GM21367 (cell line): ENCODE measurements around the gene PTPN6.
A peak's percentile ranks its signal among the peaks of the same experiment; 100 is the strongest.

Experiments
- ATAC-seq: cut with Tn5 transposase; IDR thresholded peaks from one replicate; pipeline ENCODE4 v1.9.1; 2021; ENCODE audit not compliant: unreplicated experiment

PTPN6 gene

DNA sequence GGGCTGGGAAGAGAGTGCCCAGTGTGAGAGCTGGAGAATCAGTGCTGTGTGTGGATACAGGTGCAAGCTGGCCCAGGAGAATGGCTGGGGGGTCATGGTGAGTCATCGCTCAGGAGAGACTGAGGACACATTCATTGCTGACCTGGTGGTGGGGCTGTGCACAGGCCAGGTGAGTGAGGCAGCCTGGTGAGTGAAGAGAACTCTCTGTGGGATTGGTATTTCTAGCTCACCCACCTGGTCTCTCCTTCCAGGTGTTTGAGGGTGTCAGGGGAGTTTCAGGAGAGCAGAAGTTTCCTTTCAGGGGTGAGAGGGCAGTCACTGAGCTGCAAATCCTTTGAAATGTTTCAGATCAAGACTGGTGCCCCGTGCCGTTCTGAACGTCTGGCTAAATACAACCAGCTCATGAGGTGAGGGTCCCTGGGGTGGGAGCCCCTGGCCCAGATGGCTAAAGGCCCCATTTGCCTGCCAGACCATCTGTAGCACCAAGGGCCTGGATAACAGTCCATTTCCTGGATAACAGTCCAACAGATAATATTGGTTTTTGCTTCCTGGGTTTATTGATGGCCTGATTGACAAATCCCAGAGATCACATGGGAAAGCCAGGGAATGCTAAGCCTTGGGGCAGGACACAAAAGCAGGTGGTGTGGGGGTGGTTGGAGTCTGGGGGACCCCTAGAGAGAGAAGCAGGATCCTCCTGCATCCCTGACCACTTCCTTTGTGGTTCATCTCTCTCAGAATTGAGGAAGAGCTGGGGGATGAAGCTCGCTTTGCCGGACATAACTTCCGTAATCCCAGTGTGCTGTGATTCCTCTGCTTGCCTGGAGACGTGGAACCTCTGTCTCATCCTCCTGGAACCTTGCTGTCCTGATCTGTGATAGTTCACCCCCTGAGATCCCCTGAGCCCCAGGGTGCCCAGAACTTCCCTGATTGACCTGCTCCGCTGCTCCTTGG is 28.9 kb upstream of the PTPN6 start:
- ATAC-seq: no peak

DNA sequence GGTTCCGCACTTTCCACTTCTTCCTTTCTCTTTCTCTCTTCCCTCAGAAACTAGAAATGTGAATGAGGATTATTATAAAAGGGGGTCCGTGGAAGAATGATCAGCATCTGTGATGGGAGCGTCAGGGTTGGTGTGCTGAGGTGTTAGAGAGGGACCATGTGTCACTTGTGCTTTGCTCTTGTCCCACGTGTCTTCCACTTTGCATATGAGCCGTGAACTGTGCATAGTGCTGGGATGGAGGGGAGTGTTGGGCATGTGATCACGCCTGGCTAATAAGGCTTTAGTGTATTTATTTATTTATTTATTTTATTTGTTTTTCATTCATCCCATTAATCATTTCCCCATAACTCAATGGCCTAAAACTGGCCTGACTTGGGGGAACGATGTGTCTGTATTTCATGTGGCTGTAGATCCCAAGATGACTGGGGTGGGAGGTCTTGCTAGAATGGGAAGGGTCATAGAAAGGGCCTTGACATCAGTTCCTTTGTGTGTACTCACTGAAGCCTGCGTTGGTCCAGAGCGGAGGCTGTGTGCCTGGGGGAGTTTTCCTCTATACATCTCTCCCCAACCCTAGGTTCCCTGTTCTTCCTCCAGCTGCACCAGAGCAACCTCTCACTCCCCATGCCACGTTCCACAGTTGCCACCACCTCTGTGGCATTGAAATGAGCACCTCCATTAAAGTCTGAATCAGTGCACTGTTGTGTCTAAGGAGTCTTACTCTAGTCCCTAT is 28.0 kb upstream of the PTPN6 start:
- ATAC-seq: no peak

DNA sequence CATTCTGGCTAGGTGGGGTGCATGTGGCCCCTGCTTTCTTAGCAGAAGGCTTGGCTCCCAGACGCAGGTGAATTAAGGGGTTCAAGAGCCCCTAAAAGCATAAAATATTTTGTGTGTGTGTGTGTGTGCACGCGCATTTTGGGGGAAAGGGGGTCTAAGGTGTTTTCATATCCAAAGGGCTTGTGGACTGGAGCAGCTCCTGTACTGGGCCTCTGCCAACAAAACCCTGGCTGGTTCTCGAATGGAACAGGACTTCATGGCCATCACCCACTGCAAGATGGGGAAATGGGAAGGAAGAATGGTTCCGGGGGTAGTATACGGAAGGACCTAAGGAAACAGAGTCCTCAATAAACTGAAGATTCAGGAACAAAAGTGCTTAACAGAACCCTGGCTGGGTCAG is 27.3 kb upstream of the PTPN6 start:
- no peak for ATAC-seq

GRCh38 chr12:6925239-6925539 is 26.0 kb upstream of the PTPN6 start:
- no peak for ATAC-seq

GRCh38 chr12:6925540-6926279 is 25.4 kb upstream of the PTPN6 start:
- no peak for ATAC-seq

- no peak for ATAC-seq
These were observed 23.7 kb upstream of the PTPN6 start, which contains the start of gene ATN1 for GRCh38 chr12:6927379-6928021. ATN1 (plus strand) TSS chr12:6927959; CDS start chr12:6934002, 6,043 bp downstream.

- no peak for ATAC-seq
These were observed 23.0 kb upstream of the PTPN6 start for GRCh38 chr12:6928022-6928702.

DNA sequence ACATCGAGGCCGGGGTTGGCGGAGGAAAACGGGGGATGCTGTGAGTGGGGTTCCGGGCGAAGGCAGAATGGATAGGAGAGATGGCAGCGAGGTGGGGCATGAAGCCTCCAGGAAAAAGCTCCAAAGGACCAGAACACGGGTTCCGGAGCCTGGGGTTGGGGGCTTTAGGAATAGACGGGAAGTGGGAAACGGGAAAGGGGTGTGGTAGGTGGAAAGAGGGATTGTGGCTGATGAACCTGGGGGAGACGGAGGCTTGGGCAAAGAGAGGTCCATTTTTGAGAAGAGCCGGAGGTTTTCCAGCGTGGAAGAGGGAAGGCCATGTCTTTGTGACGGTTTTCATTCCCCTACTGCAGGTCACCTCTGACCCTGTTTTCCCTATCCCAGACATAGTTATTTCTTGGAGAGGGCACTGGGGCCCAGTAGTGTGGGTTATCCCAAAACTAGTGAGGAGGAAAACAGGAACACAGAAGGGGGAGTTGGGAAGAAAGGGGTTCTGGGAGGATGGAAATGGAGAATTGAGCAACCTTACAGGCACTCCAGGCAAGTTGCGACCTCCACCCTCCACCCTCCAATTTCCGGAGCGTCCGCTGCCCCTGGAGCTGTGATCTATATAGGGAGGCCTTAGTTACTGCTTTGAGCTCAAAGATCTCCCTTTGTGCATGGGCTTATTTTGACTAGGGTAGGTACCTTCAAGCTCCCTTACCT is 22.3 kb upstream of the PTPN6 start:
- no peak for ATAC-seq

DNA sequence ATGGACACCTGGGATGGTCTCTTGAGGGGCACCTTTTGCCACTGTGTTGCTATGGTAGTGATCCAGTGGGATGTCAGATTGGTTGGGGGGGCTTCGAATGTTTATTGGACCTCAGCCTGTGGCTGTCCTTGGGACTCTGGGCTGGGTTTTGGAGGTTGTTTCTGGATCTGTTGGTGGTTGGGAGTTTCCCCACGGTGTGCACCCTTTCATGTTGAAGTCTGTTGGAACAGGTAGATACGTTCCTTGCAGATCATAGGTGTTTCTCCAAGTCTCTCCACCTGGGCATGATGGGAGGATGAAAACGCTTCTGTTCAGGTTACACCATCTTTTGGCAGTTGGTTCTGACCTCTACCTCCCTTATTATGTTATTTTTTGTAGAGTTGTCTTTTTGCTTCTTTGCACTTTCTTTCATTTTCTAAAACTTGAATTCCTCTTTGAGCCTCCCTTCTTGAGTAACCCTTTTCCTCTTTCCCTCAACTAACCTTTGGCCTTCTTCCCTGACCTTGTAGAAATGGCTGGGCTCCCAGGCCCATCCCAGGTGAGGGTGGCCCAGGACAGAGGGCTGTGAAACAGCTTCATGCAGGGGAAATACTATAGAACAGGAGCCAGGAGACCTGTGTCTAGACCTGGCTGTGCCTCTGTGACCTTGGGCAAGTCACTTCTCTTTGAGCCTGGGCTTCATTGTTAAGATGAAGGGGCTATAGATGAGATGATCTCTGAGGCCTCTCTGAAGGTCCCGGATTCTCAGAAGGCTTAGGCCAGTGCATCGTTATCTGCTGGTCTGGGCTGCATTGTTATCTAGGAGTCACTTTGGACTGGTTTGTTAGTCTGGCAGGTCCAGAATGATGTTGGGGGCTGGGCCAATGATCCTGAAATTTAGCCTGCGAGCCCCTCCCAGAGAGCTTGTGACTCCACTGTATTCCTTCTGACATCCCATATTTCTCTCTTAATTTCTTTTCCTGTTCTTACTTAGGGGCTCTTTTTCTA is 21.4 kb upstream of the PTPN6 start:
- ATAC-seq: no peak

GRCh38 chr12:6932766-6933165 is 18.4 kb upstream of the PTPN6 start:
- no peak for ATAC-seq

DNA sequence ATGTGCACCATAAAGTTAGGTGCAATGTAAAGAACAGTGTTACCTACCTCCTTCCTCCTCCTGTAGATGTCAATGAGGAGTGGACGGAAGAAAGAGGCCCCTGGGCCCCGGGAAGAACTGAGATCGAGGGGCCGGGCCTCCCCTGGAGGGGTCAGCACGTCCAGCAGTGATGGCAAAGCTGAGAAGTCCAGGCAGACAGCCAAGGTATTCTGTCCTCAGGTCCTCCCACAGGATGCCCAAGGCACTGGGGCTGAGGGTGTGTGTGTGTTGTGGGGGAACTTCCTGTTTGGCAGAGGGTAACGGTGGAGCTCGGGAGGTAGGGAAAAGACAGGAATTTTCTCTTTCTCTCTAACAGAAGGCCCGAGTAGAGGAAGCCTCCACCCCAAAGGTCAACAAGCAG is 17.0 kb upstream of the PTPN6 start:
- ATAC-seq: no peak

GRCh38 chr12:6935371-6936193 is 15.6 kb upstream of the PTPN6 start:
- ATAC-seq: no peak

DNA sequence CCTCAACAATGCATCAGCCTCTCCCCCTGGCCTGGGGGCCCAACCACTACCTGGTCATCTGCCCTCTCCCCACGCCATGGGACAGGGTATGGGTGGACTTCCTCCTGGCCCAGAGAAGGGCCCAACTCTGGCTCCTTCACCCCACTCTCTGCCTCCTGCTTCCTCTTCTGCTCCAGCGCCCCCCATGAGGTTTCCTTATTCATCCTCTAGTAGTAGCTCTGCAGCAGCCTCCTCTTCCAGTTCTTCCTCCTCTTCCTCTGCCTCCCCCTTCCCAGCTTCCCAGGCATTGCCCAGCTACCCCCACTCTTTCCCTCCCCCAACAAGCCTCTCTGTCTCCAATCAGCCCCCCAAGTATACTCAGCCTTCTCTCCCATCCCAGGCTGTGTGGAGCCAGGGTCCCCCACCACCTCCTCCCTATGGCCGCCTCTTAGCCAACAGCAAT is 14.9 kb upstream of the PTPN6 start:
- no peak for ATAC-seq

DNA sequence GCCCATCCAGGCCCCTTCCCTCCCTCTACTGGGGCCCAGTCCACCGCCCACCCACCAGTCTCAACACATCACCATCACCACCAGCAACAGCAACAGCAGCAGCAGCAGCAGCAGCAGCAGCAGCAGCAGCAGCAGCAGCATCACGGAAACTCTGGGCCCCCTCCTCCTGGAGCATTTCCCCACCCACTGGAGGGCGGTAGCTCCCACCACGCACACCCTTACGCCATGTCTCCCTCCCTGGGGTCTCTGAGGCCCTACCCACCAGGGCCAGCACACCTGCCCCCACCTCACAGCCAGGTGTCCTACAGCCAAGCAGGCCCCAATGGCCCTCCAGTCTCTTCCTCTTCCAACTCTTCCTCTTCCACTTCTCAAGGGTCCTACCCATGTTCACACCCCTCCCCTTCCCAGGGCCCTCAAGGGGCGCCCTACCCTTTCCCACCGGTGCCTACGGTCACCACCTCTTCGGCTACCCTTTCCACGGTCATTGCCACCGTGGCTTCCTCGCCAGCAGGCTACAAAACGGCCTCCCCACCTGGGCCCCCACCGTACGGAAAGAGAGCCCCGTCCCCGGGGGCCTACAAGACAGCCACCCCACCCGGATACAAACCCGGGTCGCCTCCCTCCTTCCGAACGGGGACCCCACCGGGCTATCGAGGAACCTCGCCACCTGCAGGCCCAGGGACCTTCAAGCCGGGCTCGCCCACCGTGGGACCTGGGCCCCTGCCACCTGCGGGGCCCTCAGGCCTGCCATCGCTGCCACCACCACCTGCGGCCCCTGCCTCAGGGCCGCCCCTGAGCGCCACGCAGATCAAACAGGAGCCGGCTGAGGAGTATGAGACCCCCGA is 14.3 kb upstream of the PTPN6 start:
- no peak for ATAC-seq

DNA sequence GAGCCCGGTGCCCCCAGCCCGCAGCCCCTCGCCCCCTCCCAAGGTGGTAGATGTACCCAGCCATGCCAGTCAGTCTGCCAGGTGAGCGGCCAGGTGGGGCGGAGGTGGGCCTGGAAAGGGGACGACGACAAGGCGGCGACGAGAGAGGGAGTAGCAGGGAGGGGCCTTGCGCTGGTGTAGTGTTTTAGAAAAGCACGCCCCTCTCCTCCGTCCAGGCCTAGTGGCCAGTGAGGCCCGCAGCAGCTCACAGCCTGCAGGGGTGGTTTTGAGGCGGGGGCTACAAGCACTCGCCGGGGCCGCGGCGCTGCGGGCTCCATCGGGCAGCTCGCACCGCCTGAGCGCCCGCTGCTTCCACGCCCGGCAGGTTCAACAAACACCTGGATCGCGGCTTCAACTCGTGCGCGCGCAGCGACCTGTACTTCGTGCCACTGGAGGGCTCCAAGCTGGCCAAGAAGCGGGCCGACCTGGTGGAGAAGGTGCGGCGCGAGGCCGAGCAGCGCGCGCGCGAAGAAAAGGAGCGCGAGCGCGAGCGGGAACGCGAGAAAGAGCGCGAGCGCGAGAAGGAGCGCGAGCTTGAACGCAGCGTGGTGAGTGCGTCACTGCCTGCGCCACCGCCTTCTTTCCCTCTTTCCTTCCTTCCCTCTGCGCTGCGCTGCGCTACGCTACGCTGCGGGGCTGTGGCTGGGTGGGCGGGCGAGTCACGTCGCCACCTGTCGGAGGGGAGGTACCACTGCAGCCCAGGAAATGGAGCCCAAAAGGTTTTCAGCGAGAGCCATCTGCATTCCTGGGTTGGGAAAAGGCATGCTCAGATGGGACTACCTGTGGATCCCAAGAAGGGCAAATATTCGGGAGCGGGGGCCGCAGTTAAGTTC is 13.4 kb upstream of the PTPN6 start:
- ATAC-seq: peak; percentile 72
